HG02623 (cell line): ENCODE measurements around the gene ITGA2.
A peak's percentile ranks its signal among the peaks of the same experiment; 100 is the strongest.
"Not testable (repeated sequence)": the region's sequence is repeated elsewhere in the genome, so short reads cannot be mapped to it uniquely, and the experiment has no call there.

Experiments
- ATAC-seq: cut with Tn5 transposase; IDR thresholded peaks from one replicate; pipeline ENCODE4 v1.9.1; 2021; ENCODE audit warnings: moderate library complexity; ENCODE audit not compliant: unreplicated experiment

ITGA2 gene

GRCh38 chr5:53095217-53095616 lies 106.1 kb downstream of the ITGA2 start:
- no peak for ATAC-seq

GRCh38 chr5:53095931-53096525 lies 106.9 kb downstream of the ITGA2 start:
- ATAC-seq = peak; percentile 70

GRCh38 chr5:53099546-53099945 lies 110.4 kb downstream of the ITGA2 start:
- ATAC-seq = no peak

GRCh38 chr5:53100606-53101005 lies 111.5 kb downstream of the ITGA2 start:
- ATAC-seq = no peak

- ATAC-seq = no peak
These were observed 116.6 kb downstream of the ITGA2 start for GRCh38 chr5:53105611-53106300.

- peak; percentile 7 for ATAC-seq
These were observed 119.9 kb downstream of the ITGA2 start for GRCh38 chr5:53109056-53109442.

- peak; percentile 96 for ATAC-seq
These were observed 120.4 kb downstream of the ITGA2 start, which contains the start of gene MOCS2 for GRCh38 chr5:53109443-53110127. TSS of gene MOCS2 (minus strand) at chr5:53109757. CDS start at chr5:53107174, 2,583 bp downstream.

GRCh38 chr5:53110156-53110555 lies 121.0 kb downstream of the ITGA2 start:
- peak; percentile 4 for ATAC-seq

- no peak for ATAC-seq
These were observed 122.0 kb downstream of the ITGA2 start for GRCh38 chr5:53111139-53111538.

GRCh38 chr5:53112307-53112706 lies 123.2 kb downstream of the ITGA2 start:
- ATAC-seq = not testable (repeated sequence)

- ATAC-seq = no peak
These were observed 123.8 kb downstream of the ITGA2 start for GRCh38 chr5:53112909-53113308.

GRCh38 chr5:53113947-53114346 lies 124.8 kb downstream of the ITGA2 start:
- no peak for ATAC-seq

GRCh38 chr5:53114988-53115387 lies 125.8 kb downstream of the ITGA2 start:
- no peak for ATAC-seq

GRCh38 chr5:53116597-53116996 lies 127.4 kb downstream of the ITGA2 start:
- ATAC-seq = no peak

GRCh38 chr5:53118879-53119278 lies 129.7 kb downstream of the ITGA2 start:
- ATAC-seq = no peak

- ATAC-seq = no peak
These were observed 131.0 kb downstream of the ITGA2 start for GRCh38 chr5:53120165-53120564.

GRCh38 chr5:53123702-53124101 lies 134.6 kb downstream of the ITGA2 start:
- ATAC-seq = no peak

- no peak for ATAC-seq
These were observed 137.4 kb downstream of the ITGA2 start for GRCh38 chr5:53126521-53126920.

- ATAC-seq = no peak
These were observed 138.0 kb downstream of the ITGA2 start for GRCh38 chr5:53127107-53127506.

- no peak for ATAC-seq
These were observed 139.3 kb downstream of the ITGA2 start for GRCh38 chr5:53128481-53128880.

- no peak for ATAC-seq
These were observed 141.1 kb downstream of the ITGA2 start for GRCh38 chr5:53130266-53130665.

GRCh38 chr5:53133020-53133419 lies 143.9 kb downstream of the ITGA2 start:
- no peak for ATAC-seq
